HEK293T (cell line): Measurements from ENCODE around the gene ISL1.

Experiments
- CTCF ChIA-PET: fragments of 350-600 bp; formaldehyde crosslinking; extraction: SDS; loops from one replicate; lab custom pipeline; 2021; ENCODE audit warnings: antibody characterized with exemption, inconsistent platforms; lab: Yijun Ruan, JAX
- POLR2A ChIA-PET: fragments of 350-600 bp; formaldehyde crosslinking; extraction: SDS; loops from one replicate; lab custom pipeline; 2020; ENCODE audit warnings: antibody characterized with exemption, inconsistent platforms; lab: Yijun Ruan, JAX
- DNase-seq: peaks from one replicate; pipeline ENCODE4 v3.0.0; 2012; ENCODE audit warnings: mixed read lengths; ENCODE audit errors: extremely low spot score
- ARNT ChIP-seq: fragments of 450-650 bp; IDR thresholded peaks from 2 replicates; pipeline ENCODE4 v1.6.1; 2017; ENCODE audit warnings: mild to moderate bottlenecking
- BHLHE40 ChIP-seq: fragments of 450-650 bp; IDR thresholded peaks from 2 replicates; pipeline ENCODE4 v1.6.1; 2016; ENCODE audit warnings: mild to moderate bottlenecking, moderate library complexity, borderline replicate concordance
- CTBP1 ChIP-seq: fragments of 450-650 bp; IDR thresholded peaks from 2 replicates; pipeline ENCODE4 v1.6.1; 2016; ENCODE audit warnings: borderline replicate concordance
- FOXA1 ChIP-seq: fragments of 450-650 bp; IDR thresholded peaks from 2 replicates; pipeline ENCODE4 v1.6.1; 2016; ENCODE audit warnings: mild to moderate bottlenecking
- FOXK2 ChIP-seq: fragments of 450-650 bp; IDR thresholded peaks from 2 replicates; pipeline ENCODE4 v1.6.1; 2016; ENCODE audit warnings: mild to moderate bottlenecking
- FOXM1 ChIP-seq: fragments of 450-650 bp; IDR thresholded peaks from 2 replicates; pipeline ENCODE4 v1.6.1; 2017; ENCODE audit warnings: mild to moderate bottlenecking, borderline replicate concordance
- HDGF ChIP-seq: fragments of 450-650 bp; IDR thresholded peaks from 2 replicates; pipeline ENCODE4 v1.6.1; 2017; ENCODE audit warnings: antibody characterized with exemption, borderline replicate concordance
- L3MBTL2 ChIP-seq: fragments of 450-650 bp; conservative IDR thresholded peaks from 2 replicates; pipeline ENCODE4 v1.6.1; 2016; ENCODE audit warnings: mild to moderate bottlenecking
- LEF1 ChIP-seq: fragments of 450-650 bp; IDR thresholded peaks from 2 replicates; pipeline ENCODE4 v1.6.1; 2017; ENCODE audit warnings: mild to moderate bottlenecking, borderline replicate concordance
- SP1 ChIP-seq: fragments of 450-650 bp; IDR thresholded peaks from 2 replicates; pipeline ENCODE4 v1.6.1; 2017
- SUZ12 ChIP-seq: fragments of 450-650 bp; IDR thresholded peaks from 2 replicates; pipeline ENCODE4 v1.6.1; 2016; ENCODE audit warnings: mild to moderate bottlenecking
- TARDBP ChIP-seq: fragments of 450-650 bp; IDR thresholded peaks from 2 replicates; pipeline ENCODE4 v1.6.1; 2016
- ZNF384 ChIP-seq: fragments of 450-650 bp; IDR thresholded peaks from 2 replicates; pipeline ENCODE4 v1.6.1; 2016
- TF ChIP-seq, protein P1 (sequence below): fragments of 450-650 bp; IDR thresholded peaks from 2 replicates; pipeline ENCODE4 v1.6.1; 2016

ISL1 gene

DNA sequence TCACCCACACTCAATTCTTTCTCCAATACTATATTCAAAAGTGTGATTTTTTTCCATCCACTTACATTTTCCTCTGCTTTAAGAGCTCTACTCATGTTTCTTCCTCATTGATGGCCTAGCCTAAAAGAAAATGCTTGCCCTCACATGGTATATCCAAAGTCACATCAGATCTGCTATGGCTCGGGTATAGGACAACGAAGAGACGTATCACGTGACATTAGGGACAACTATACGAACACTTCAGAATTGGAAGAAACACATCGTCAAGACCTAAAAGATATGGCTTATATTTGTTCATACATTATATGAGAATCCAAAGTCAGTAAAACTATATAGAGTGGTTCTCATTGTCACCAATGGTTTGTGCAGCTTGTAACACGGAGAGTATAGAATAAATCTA lies 8.2 kb upstream of the ISL1 start:
- ChIA-PET POLR2A (no interaction called here), CTCF (no interaction called here)
- no peak for TF ChIP-seq SP1
- no peak for TF ChIP-seq HDGF
- DNase-seq: no peak

DNA sequence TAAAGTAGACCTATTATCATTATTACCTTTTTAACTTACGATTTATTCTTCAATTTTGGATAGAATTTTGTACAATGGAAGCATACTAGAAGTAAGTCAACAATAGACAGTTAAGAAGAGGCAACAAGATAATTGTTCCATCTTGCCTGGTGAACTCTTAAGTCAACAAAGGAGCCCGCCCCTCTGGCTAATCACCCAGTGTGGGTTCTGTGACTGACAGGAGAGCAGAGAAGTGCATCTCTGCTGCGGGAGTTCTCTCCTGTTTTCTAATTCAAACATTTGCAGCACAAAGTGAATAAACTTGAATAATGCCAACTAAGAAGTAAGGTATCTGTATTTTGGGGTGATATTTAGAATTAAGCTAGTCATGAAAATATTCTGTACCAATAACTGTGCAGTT lies 6.7 kb upstream of the ISL1 start:
- TF ChIP-seq, protein P1, sequence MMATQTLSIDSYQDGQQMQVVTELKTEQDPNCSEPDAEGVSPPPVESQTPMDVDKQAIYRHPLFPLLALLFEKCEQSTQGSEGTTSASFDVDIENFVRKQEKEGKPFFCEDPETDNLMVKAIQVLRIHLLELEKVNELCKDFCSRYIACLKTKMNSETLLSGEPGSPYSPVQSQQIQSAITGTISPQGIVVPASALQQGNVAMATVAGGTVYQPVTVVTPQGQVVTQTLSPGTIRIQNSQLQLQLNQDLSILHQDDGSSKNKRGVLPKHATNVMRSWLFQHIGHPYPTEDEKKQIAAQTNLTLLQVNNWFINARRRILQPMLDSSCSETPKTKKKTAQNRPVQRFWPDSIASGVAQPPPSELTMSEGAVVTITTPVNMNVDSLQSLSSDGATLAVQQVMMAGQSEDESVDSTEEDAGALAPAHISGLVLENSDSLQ: peak; percentile 49; the same call in 1 of the 2 replicates
- TF ChIP-seq BHLHE40: no peak
- ChIA-PET CTCF (no interaction called here), POLR2A (no interaction called here)
- DNase-seq: no peak

DNA sequence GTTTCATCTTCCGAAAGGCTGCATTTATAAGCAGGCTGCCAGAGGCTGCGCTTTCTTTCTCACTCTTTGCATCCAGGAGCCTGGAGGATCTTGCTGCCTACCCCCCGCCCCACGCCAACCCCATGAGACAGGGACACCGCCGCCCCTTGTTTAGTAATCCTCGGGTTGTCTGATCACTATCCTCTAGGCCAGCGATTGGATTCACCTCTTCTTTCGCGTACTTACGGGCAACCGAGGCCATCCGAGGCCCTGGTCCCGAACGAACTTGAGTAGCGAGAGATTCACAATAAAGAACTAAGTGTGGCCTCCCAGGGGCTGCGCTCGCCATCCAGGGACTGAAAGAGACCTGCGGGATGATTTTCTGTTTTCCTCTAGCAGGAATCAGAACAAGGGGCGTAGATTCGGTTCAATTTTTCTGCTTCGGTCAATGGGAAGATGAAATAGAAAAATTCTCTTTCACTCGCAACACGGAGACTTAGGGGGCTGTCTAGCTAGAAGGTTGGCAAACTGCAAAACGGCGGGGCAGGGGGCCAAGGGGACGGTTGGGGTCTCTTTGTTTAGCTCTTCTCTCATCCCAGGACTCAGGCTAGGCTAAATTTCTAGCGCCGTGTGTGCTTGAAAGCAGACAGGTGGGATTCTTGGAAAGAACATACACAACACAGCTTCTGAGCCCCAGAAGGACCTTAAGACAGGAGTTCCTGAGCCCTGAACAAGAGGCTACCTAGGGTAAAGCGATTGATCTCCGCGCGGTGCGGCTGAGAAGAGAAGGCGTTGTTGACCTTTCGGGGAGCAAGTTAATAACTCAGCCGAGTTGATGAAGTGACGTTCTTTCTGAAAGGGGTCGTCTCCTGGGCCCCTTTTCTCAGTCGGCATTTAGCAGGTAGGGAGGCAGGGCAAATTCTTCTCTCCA lies 5.8 kb upstream of the ISL1 start:
- ChIA-PET CTCF (no interaction called here), POLR2A (no interaction called here)
- no peak for DNase-seq
- TF ChIP-seq FOXM1: no peak
- TF ChIP-seq SUZ12: no peak
- TF ChIP-seq FOXK2: no peak
- TF ChIP-seq BHLHE40: no peak
- no peak for TF ChIP-seq SP1
- no peak for TF ChIP-seq ZNF384

DNA sequence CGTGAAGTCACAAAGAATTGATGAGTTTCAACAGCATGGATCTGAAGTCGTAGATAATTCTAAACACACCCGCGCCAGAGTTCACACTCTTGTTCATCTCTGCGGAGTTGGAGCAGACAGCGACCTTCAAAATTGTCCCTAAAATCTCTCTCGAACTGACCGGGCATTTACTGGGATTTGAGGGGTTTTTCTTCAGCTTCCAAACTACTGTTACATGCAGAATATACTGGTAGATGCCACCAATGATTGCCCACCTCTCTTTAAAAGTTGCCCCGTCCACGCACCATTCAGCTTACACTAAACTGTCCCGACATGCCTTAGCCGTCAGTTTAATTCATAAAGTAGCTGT lies 5.2 kb upstream of the ISL1 start:
- ChIA-PET CTCF (interaction anchor here (1.0 kb wide), 1 partner anchor 28 kb away, joined by 3 read pairs; no protein-coding TSS in a partner anchor), POLR2A (no interaction called here)
- TF ChIP-seq FOXM1 (no peak), ZNF384 (no peak), ARNT (no peak), LEF1 (no peak), FOXK2 (no peak), TARDBP (no peak), L3MBTL2 (no peak), FOXA1 (no peak), HDGF (no peak), BHLHE40 (no peak), SUZ12 (no peak), SP1 (no peak)
- TF ChIP-seq, protein P1: no peak
- DNase-seq: no peak

DNA sequence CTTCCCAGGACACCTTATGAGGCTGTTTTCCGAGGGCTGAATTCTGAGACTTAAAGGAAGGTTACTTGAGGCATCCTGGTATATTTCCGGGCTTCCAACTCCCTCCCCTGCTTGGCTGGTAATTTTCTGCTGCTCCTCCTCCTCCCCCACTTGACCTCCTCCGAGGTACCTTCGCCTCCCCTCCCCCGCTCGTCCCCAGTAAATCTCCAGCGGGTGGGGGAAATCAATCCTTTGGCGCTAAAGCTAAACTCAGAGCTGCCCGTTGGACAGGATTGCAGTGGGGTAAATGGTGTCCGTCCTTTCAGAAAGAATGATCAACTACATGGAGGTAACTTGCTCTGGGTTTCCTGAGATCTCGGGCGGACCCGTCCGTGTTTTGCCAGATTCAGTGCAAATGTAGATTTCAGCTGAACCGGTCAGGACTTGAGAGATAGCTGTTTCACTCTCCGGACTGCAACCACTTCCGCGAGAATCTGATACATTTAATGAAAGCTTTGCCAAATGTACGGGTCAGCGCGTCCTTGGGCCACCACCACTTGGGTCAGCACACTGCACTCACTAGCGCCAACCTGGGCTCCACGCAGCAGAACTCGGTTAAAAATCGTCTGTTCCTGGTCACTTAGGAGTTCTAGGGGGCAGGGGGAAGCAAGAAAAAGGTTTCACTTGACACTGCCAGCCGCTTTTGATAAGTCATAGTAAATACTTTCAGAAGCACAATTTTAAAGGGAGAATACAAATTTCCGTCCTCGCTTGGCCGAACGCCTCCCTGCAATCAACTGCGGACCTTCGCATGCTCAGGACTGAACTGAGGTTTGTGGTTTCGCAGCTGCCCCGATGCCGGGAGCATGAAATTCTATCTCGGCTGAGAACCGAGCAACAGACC lies 4.6 kb upstream of the ISL1 start:
- TF ChIP-seq FOXA1: no peak
- peak; percentile 49; the same call in 1 of the 2 replicates for TF ChIP-seq L3MBTL2
- CTCF ChIA-PET: interaction anchor here (0.5 to 1.0 kb wide), 2 partner anchors 28 to 510 kb away, joined by 3 read pairs; no protein-coding TSS in a partner anchor
- no peak for DNase-seq
- POLR2A ChIA-PET: interaction anchor here (0.6 kb wide), 1 partner anchor 16 kb away, joined by 3 read pairs; no protein-coding TSS in a partner anchor

DNA sequence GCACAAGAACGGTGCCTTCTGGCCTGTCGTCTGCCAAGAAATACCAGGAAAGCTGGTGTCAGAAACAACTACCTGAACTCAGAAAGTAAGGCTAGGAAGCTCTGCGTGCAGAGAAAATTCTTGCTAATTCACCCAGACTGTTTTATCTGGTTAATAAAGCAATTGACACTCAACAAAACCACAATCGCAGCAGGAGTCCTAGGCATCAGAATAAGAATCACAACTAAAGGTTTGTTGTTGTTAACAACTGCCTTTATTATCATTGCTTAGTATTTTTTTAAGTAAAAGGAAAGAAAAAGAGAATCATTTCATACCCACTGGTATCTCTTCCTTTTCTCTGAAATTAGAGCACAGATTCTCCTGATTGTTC lies 3.9 kb upstream of the ISL1 start:
- CTCF ChIA-PET: interaction anchor here (1.0 kb wide), 1 partner anchor 27 kb away, joined by 3 read pairs; no protein-coding TSS in a partner anchor

More for the DNA sequence above, 3.9 kb upstream of the ISL1 start:
- TF ChIP-seq FOXK2: no peak
- no peak for TF ChIP-seq FOXA1
- TF ChIP-seq FOXM1: no peak
- no peak for TF ChIP-seq TARDBP
- no peak for TF ChIP-seq CTBP1
- no peak for TF ChIP-seq SUZ12
- TF ChIP-seq, protein P1: no peak
- TF ChIP-seq LEF1: no peak
- POLR2A ChIA-PET: interaction anchor here (0.6 kb wide), 1 partner anchor 15 kb away, joined by 3 read pairs; no protein-coding TSS in a partner anchor
- DNase-seq: no peak
